OCI-M2 (cell line): ENCODE data around the gene GADD45B.
"Not testable (repeated sequence)": the region's sequence is repeated elsewhere in the genome, so short reads cannot be mapped to it uniquely, and the experiment has no call there.

Source experiments
- DNase-seq: peaks from one replicate; lab custom pipeline; 2025; ENCODE audit not compliant: unreplicated experiment; lab: John Stamatoyannopoulos, UW

The GADD45B gene

GRCh38 chr19:2487842-2488241, 11.9 kb downstream of the GADD45B start:
- no peak for DNase-seq

GRCh38 chr19:2488405-2488941, 12.5 kb downstream of the GADD45B start:
- no peak for DNase-seq

GRCh38 chr19:2488942-2489731, 13.2 kb downstream of the GADD45B start:
- DNase-seq: no peak

GRCh38 chr19:2490659-2491058, 14.7 kb downstream of the GADD45B start:
- DNase-seq: no peak

- DNase-seq: no peak
Measured at GRCh38 chr19:2491130-2491801, 15.3 kb downstream of the GADD45B start.

GRCh38 chr19:2492870-2493269, 16.9 kb downstream of the GADD45B start:
- no peak for DNase-seq

GRCh38 chr19:2493448-2493847, 17.5 kb downstream of the GADD45B start:
- not testable (repeated sequence) for DNase-seq

GRCh38 chr19:2494084-2494446, 18.1 kb downstream of the GADD45B start:
- DNase-seq: no peak

- no peak for DNase-seq
Measured at GRCh38 chr19:2494447-2495129, 18.7 kb downstream of the GADD45B start.

- no peak for DNase-seq
Measured at GRCh38 chr19:2495130-2495641, 19.3 kb downstream of the GADD45B start.

- DNase-seq: no peak
Measured at GRCh38 chr19:2495651-2496316, 19.9 kb downstream of the GADD45B start.

- no peak for DNase-seq
Measured at GRCh38 chr19:2497186-2497585, 21.3 kb downstream of the GADD45B start.

- no peak for DNase-seq
Measured at GRCh38 chr19:2500156-2500555, 24.2 kb downstream of the GADD45B start.

GRCh38 chr19:2500841-2501261, 24.9 kb downstream of the GADD45B start:
- DNase-seq: no peak

- no peak for DNase-seq
Measured at GRCh38 chr19:2503521-2504109, 27.7 kb downstream of the GADD45B start.

- DNase-seq: not testable (repeated sequence)
Measured at GRCh38 chr19:2506656-2507055, 30.7 kb downstream of the GADD45B start.

- DNase-seq: no peak
Measured at GRCh38 chr19:2507109-2507508, 31.2 kb downstream of the GADD45B start.

- no peak for DNase-seq
Measured at GRCh38 chr19:2509096-2509495, 33.2 kb downstream of the GADD45B start.

GRCh38 chr19:2511570-2511969, 35.6 kb downstream of the GADD45B start:
- no peak for DNase-seq

- DNase-seq: no peak
Measured at GRCh38 chr19:2511991-2512390, 36.1 kb downstream of the GADD45B start.
